Left ventricle myocardium inferior (tissue), 1 donor: ENCODE results near the gene FAM120AOS. TPM values are rescaled to one million over a fixed set of nuclear protein-coding genes. Genes with fewer than 3 reads are reported as not detected.

Experiments
- DNase-seq: peaks from one replicate; pipeline ENCODE4 v3.0.0-alpha.2; 2020
- H3K27ac ChIP-seq: fragments of 200-600 bp; replicated peaks from 2 replicates; pipeline ENCODE4 v1.8.0; 2021
- H3K27me3 ChIP-seq: fragments of 200-600 bp; 2 replicates; pipeline ENCODE4 v1.8.0; 2021; ENCODE audit warnings: low read depth
- H3K36me3 ChIP-seq: fragments of 200-600 bp; 2 replicates; pipeline ENCODE4 v1.8.0; 2021
- H3K4me1 ChIP-seq: fragments of 200-600 bp; 2 replicates; pipeline ENCODE4 v1.8.0; 2021
- H3K4me3 ChIP-seq: fragments of 200-600 bp; 2 replicates; pipeline ENCODE4 v1.8.0; 2021; ENCODE audit warnings: mild to moderate bottlenecking, moderate library complexity
- H3K9me3 ChIP-seq: fragments of 200-600 bp; replicated peaks from 2 replicates; pipeline ENCODE4 v1.8.0; 2021
- CTCF ChIP-seq: fragments of 200-600 bp; IDR thresholded peaks from 2 replicates; pipeline ENCODE4 v1.8.0; 2021; ENCODE audit warnings: antibody characterized with exemption, mild to moderate bottlenecking, borderline replicate concordance
- intact Hi-C: fragments of 100-400 bp; cut with micrococcal nuclease; formaldehyde crosslinking; loops from one replicate; pipeline ENCODE4 v1.11.0; 2022
- total RNA-seq: library from RNA; stranded (reverse); fragmentation: NEBNext Ultra II Directional; extraction: Animal tissue kit (Norgen Biotek cat#: 25700); gene quantifications from one replicate; pipeline ENCODE4 v1.2.1, GENCODE V29; 2021
- donor health status: DM: no; HTN: yes; CAD: no; lungs with severe emphysema.

The FAM120AOS gene
- total RNA-seq, 1 donor from 2014 or later, result 27.3 TPM

GRCh38 chr9:93492327-93492726, 38.9 kb upstream of the FAM120AOS start:
- H3K27ac ChIP-seq, result no peak overlapping the region
- intact Hi-C loops, result no loop called here
- peaks cover 26% of the 10 kb centered on the region for H3K36me3 ChIP-seq
- no peaks in the 10 kb centered on the region for H3K9me3 ChIP-seq
- H3K4me1 ChIP-seq, result peaks cover 60% of the 10 kb centered on the region
- DNase-seq, result no peak
- no peak for TF ChIP-seq CTCF
- H3K27me3 ChIP-seq, result no peaks in the 10 kb centered on the region
- H3K4me3 ChIP-seq, result no peak overlapping the region

DNA sequence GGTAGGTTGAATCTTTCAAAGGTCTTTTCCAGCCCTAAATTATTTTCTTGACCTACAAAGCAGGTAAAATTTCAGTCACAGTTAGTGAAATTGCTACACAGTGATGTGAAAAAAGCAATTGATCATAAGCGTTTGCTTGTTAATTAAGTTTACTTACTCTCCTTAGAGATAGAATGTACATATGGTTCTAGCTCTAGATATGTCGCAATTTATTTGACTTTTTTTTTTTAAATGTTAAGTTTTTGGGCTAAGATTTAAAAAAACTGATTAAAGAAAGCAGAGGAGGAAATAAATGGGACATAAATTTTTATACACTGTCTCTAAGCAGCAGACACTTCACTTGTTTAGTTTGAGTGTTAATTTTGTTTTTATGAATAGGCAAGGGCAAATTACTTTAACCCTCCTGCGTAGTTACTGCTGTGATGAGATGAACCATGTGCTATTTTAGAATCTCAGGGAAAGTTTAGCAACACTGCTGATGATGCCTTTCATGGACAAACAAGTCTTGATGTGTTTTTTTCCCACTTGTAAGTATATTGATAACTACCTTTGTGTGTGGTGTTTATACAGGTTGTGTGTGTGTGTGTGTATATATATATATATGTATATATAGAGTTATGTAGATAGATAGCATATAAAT, 38.3 kb upstream of the FAM120AOS start:
- peaks cover 65% of the 10 kb centered on the region for H3K4me1 ChIP-seq
- TF ChIP-seq CTCF, result no peak
- no peaks in the 10 kb centered on the region for H3K9me3 ChIP-seq
- no peak for DNase-seq
- no peak overlapping the region for H3K27ac ChIP-seq
- no peak overlapping the region for H3K4me3 ChIP-seq
- intact Hi-C loops, result no loop called here
- peaks cover 22% of the 10 kb centered on the region for H3K36me3 ChIP-seq
- no peaks in the 10 kb centered on the region for H3K27me3 ChIP-seq

DNA sequence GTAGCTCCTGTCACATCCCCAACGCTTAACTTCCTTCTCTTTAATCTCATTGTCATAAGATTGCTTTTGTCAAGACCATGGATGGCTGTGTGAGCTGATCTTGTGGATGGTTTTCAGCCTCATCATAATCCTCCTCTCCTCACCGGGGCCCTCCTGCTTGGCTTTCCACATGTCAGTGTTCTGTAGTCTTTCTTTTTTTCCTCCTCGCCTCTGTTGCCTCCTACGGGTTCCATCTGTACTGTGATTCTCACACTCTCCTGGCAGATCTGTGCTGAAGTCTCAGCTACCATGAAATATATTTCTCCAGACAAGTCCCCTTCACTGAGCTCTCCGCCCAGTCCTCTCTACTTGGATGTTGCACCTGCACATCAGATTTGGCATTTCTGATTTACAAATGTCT, 34.9 kb upstream of the FAM120AOS start:
- H3K27me3 ChIP-seq, result no peaks in the 10 kb centered on the region
- TF ChIP-seq CTCF, result no peak
- H3K27ac ChIP-seq, result no peak overlapping the region
- H3K4me1 ChIP-seq, result peaks cover 77% of the 10 kb centered on the region
- H3K36me3 ChIP-seq, result peaks cover 23% of the 10 kb centered on the region
- H3K4me3 ChIP-seq, result no peak overlapping the region
- intact Hi-C loops, result no loop called here
- no peaks in the 10 kb centered on the region for H3K9me3 ChIP-seq
- DNase-seq, result no peak

DNA sequence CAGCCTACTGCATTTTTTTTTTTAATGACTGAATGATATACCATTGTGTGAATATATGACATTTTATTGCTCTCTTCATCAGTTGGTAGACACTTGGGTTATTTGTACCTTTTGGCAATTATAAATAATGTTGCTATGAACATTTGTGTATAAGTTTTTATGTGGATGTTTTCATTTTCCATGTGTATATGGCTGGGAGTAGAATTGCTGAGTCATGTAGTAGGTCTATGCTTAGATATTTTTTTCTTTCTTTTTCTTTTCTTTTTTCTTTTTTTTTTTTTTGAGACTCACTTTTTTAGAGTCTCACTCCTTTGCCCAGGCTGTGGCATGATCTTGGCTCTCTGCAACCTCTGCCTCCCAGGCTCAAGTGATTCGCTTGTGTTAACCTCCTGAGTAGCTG, 32.9 kb upstream of the FAM120AOS start:
- intact Hi-C loops, result no loop called here
- H3K27ac ChIP-seq, result no peak overlapping the region
- peaks cover 70% of the 10 kb centered on the region for H3K4me1 ChIP-seq
- H3K36me3 ChIP-seq, result peaks cover 23% of the 10 kb centered on the region
- H3K4me3 ChIP-seq, result no peak overlapping the region
- TF ChIP-seq CTCF, result no peak
- H3K27me3 ChIP-seq, result no peaks in the 10 kb centered on the region
- no peaks in the 10 kb centered on the region for H3K9me3 ChIP-seq
- DNase-seq, result no peak

DNA sequence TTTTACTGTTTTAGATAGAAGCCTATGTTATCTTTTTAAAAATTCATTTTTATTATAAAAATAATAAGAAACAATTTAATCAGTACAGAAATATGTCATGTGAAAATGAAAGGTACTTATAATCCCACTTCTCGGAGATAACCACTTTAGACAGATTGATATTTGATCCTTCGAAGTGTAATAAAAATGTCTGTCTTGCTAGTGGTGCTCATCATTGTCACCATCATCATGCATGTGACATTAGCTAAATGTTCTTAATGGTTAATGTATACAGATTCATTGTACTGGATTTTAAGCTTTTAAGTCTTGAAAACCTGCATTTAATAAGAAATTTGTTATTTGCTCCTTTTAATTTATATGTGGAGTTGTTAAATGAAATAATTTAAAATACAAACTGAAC, 30.1 kb upstream of the FAM120AOS start:
- Histone ChIP-seq H3K9me3 (no peaks in the 10 kb centered on the region), H3K4me3 (no peak overlapping the region), H3K36me3 (peaks cover 12% of the 10 kb centered on the region), H3K27me3 (no peaks in the 10 kb centered on the region), H3K4me1 (peaks cover 73% of the 10 kb centered on the region), H3K27ac (no peak overlapping the region)
- intact Hi-C loops, result no loop called here
- no peak for DNase-seq
- no peak for TF ChIP-seq CTCF
